ENCODE results near the gene SLC25A21.

DNA sequence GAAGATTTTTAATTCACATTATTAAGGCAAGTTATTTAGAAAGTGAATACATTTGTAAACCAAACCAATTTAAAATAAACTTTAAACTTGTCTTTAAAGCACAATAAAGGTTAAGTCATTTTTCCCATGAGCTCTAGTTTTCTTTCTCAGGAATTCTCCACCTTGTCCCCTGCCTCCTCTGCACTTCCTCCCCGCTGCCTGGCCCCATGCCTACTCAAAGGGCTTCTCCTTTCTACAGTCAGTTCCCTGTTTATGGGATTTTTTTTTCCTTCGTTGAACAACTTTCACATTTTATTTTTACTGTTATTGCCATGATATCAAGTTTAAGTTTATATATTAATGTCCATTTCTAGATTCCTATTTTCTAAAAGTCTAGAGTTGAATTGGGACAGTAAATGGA, 223.0 kb downstream of the SLC25A21 start:
- TF ChIP-seq, protein P1, sequence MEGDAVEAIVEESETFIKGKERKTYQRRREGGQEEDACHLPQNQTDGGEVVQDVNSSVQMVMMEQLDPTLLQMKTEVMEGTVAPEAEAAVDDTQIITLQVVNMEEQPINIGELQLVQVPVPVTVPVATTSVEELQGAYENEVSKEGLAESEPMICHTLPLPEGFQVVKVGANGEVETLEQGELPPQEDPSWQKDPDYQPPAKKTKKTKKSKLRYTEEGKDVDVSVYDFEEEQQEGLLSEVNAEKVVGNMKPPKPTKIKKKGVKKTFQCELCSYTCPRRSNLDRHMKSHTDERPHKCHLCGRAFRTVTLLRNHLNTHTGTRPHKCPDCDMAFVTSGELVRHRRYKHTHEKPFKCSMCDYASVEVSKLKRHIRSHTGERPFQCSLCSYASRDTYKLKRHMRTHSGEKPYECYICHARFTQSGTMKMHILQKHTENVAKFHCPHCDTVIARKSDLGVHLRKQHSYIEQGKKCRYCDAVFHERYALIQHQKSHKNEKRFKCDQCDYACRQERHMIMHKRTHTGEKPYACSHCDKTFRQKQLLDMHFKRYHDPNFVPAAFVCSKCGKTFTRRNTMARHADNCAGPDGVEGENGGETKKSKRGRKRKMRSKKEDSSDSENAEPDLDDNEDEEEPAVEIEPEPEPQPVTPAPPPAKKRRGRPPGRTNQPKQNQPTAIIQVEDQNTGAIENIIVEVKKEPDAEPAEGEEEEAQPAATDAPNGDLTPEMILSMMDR (tag by site-specific recombination; IDR thresholded peaks at IDR 0.05): no peak
- TF ChIP-seq SP3 (tag by site-specific recombination; IDR thresholded peaks at IDR 0.05) (no peak), FEZF1 (tag by site-specific recombination; IDR thresholded peaks at IDR 0.05) (no peak), ZNF324 (tag by site-specific recombination; IDR thresholded peaks at IDR 0.05) (no peak), MEIS1 (CRISPR knock-in tag; IDR thresholded peaks at IDR 0.05; ENCODE audit: borderline replicate concordance) (no peak), ZNF776 (tag by site-specific recombination; IDR thresholded peaks at IDR 0.05; ENCODE audit: borderline replicate concordance) (no peak), ZNF707 (tag by site-specific recombination; IDR thresholded peaks at IDR 0.05) (no peak), ZNF596 (tag by site-specific recombination; IDR thresholded peaks at IDR 0.05) (no peak), ZNF654 (tag by site-specific recombination; IDR thresholded peaks at IDR 0.05; ENCODE audit: low read depth) (no peak), ZNF350 (tag by site-specific recombination; IDR thresholded peaks at IDR 0.05) (no peak), KLF1 (tag by site-specific recombination; IDR thresholded peaks at IDR 0.05) (no peak), KLF9 (tag by site-specific recombination; IDR thresholded peaks at IDR 0.05; ENCODE audit: low read depth) (no peak), KLF8 (tag by site-specific recombination; IDR thresholded peaks at IDR 0.05) (no peak)
- TF ChIP-seq, protein P2, sequence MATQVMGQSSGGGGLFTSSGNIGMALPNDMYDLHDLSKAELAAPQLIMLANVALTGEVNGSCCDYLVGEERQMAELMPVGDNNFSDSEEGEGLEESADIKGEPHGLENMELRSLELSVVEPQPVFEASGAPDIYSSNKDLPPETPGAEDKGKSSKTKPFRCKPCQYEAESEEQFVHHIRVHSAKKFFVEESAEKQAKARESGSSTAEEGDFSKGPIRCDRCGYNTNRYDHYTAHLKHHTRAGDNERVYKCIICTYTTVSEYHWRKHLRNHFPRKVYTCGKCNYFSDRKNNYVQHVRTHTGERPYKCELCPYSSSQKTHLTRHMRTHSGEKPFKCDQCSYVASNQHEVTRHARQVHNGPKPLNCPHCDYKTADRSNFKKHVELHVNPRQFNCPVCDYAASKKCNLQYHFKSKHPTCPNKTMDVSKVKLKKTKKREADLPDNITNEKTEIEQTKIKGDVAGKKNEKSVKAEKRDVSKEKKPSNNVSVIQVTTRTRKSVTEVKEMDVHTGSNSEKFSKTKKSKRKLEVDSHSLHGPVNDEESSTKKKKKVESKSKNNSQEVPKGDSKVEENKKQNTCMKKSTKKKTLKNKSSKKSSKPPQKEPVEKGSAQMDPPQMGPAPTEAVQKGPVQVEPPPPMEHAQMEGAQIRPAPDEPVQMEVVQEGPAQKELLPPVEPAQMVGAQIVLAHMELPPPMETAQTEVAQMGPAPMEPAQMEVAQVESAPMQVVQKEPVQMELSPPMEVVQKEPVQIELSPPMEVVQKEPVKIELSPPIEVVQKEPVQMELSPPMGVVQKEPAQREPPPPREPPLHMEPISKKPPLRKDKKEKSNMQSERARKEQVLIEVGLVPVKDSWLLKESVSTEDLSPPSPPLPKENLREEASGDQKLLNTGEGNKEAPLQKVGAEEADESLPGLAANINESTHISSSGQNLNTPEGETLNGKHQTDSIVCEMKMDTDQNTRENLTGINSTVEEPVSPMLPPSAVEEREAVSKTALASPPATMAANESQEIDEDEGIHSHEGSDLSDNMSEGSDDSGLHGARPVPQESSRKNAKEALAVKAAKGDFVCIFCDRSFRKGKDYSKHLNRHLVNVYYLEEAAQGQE (tag by site-specific recombination; IDR thresholded peaks at IDR 0.05): no peak
